OCI-M2 (cell line): ENCODE measurements around the gene AANAT.

ENCODE experiments used
- DNase-seq: peaks from one replicate; lab custom pipeline; 2025; ENCODE audit not compliant: unreplicated experiment; lab: John Stamatoyannopoulos, UW

AANAT gene

DNA sequence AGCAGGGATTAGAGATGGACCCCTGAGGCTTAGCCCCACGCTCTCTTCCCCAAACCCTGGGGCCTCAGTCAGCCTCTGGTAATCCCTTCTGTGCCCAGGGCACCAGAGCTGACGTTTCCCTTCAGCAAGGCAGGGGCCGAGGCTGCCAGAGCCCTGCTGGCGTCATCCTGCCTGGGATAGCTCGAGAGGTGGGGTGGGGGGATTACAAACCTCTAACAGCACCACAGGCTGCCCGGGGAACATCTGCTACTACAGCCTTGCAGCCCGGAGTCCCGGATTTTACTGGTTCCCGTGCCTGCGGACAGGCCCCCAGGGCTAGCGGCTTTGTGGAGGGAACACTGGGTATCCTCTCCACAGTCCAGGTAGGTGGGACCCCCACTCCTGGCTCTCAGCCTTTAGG lies at the start of gene AANAT:
AANAT (plus strand) TSS at position 238 of the 400 bp plus-strand sequence. CDS start 1,144 bp downstream, outside the sequence.
- no peak for DNase-seq

DNA sequence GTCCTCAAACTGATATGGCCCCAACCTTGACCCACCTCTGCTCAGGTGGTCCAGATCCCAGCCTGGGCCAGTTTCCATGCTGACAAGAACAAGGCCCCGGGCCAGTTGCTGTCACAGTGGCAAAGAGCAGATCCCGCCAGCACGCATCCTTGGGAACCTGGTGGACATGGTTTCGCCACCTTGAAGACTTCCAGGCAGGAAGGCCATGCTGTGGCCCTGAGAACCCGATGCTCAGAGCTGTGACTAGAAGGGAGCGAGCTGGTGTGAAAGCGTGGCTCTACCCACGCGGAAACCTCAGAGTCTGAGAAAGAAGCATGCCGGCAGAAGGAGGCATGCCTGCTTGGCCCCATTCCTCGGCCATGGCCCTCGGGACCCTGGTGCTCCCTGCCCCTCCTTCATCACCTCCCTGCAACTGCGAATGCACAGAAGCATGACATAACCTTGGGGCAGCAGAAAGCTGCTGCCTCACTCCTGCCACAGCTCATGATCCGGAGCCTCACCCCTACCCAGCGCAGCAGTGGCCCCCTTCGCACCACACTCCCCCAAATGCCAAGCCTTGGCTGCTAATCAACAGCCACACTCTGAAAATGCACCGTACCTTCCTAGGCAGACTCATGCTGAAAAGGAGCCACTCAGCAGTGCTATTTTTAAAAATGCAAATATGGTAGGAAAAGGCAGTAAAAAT lies 47.7 kb upstream of the AANAT start:
- no peak for DNase-seq

DNA sequence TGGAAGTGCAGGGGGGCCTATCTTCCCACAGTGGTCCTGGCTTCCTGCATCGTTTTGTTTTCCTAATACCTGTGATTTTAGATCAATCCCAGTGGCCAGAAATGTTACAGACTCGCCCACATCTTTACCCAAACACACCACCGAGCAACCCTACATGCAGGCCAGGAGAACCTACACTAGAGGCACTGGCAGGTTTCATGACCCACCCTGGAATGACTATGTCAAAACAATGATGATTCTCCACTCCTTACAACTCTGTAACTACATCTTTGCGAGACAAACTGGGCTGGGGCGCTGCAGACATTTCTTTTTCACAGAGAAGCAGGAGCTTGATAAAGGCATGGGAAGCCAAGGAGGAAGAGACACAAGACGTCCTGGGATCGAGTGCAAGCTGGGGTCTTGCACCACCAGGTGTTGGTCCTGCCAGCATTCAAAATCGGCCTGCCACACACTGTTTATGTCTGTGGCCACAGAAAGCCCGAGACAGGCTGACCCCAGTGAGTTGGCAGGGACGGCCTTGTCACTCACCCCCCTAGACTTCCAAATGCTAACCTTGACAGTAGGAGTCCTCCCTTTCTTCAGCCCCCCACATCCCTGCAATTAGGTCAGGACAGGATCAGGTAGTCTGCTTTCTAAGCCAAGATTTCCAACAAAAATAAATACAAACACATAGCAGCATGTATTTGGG lies 46.9 kb upstream of the AANAT start:
- no peak for DNase-seq

DNA sequence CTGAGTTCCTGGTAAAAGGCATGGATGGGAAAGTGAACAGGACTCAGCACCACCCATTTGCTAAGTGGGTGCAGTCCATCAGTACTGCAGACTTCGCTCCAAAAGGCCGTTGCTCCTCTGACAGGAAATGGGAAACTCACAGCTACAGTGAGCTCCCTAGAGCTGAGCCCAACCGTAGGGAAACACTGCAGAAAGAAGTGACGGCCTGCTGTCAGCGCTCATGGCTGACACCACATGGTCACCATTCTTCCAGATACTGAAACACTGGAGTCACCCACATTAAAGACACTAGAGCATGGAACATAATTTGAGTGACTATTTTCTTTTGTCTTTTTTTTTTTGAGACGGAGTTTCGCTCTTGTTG lies 46.4 kb upstream of the AANAT start:
- DNase-seq = no peak

DNA sequence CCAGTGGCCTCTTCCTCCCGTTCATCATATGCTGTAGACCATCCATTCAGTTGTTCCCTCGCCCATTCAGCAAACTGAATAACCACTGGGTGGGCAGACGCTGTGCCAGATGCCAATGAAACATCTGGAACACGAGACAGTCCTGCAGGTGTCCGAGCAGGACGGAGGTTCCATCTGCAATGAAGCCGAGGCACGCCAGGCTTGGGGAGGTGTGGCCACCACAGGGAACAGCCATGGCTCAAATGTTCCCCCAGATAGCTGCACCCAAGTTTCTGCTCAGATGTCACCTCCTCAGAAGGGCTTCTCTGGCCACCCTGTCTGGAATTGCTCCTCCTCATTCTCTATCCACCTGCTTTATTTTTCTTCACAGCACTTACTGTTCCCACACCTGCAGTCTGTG lies 45.0 kb upstream of the AANAT start:
- no peak for DNase-seq

DNA sequence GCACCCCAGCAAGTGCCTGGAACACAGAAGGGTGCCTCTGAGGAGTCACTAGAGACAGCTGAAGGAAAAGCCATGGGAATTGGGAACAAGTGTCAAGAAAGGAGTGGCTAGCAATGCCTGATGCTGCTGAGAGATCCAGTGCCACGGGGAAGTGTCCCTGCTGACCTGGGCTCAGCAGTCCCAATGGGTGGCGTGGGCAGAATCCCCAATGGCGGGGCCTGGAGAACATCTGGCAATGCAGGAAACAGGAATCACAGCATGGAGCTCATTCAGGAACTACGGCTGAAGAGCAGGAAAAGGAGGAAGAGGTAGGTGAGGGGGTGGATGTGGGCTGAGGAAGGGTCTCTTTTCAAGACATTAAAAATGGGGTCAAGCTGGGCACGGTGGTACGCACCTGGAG lies 44.5 kb upstream of the AANAT start:
- DNase-seq = no peak

DNA sequence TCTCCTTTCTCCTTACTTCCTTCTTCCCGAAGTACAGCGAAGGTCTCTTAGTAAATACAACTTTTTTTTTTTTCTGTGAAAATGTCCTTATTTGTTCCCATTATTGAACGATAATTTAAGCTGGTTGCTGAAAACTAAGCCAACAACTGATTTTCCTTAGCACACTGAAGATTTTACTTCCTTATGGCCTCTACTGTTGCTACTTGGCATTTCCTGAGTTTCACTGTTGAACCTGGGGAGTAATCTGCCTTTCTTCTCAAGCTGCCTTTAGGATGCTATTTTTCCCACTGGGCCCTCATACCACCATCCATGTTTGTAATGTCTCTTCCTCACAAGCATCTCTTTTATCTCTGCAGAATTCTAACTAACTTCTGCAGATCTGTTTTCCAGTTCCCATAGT lies 40.5 kb upstream of the AANAT start:
- no peak for DNase-seq

DNA sequence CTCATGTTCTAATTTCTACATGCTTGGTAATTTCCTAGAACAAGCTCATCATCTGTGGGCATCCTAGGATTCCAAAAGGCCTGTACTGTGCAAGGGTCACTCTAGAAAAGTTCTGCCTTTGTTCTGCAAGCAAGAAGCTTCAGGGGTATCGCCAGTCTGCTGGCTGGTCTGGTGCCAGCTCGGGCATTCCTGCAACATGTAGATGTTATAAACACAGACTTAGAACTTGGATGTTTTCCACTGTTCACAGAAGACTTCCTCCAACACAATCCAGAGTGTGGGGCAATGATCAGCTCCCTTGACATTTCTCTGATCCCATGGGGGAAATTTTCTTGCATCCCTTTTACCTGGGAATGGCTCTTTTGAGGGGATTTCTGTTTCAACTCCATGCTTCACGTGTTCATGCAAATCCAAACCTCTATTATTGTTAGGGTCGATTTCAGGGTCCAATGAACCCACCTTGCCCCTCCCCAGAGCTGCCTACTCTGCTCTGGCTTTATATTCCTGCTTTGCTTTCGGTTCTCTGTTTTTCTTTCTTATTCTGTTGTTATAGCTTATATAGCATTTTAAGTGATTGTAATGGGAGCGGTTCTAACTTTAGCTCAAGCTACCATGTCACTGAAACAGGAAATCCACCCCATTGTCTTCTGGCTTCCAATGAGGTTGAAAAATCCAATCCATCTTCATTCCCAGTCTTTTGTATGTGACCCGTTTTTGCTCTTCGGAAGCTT lies 39.7 kb upstream of the AANAT start:
- DNase-seq = no peak

DNA sequence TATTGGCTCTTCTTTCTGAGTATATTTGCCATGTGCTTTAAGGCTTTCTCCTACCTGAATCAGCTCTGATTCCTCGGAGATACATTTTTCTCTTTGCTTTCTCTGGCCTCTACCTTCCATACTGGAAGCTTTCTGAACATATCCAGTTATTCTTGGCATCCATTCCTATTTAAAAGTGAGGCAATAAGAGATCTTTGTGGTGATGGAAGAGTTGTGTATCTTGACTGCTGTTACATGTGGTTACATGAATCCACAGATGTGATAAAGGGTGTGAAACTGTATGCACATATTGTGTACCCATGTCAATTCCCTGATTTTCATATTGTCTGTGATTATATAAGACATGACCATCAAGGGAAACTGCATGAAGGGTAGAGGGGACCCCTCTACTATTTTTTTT lies 38.9 kb upstream of the AANAT start:
- no peak for DNase-seq

DNA sequence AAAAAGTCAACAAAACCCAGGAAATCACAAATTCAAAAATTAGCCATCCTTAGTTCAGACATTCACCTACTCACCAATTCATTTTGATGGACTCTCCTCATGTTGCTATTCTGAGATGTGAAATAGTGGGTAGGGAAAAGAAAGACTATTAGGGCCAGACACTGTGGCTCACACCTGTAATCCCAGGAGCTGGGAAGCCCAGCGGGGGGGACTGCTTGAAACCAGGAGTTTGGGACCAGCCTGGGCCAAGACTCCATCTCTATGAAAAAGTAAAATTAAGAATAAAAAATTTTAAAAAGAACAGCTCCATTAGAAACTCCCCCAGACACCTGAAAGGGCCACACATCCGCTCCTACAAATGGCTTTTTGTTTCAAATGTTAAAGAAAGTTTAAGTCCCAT lies 35.9 kb upstream of the AANAT start:
- DNase-seq = no peak

DNA sequence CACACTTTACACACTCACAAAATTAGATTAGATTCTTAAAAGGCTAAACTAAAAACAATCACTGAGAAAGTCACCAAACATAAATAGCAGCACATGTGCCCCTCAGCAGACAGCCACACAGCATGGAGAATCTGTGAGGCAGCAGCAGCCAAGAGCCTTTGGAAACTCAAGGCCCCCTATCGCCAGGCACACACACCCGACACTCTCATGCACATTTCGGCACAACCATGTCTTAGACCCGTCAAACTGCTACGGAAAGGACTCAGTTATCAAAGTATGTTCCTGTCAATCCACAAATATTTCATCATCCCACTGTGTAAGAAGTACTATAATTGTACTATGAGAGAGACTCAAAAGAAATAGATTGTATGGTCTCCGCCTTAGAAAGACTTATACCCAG lies 35.4 kb upstream of the AANAT start:
- no peak for DNase-seq

DNA sequence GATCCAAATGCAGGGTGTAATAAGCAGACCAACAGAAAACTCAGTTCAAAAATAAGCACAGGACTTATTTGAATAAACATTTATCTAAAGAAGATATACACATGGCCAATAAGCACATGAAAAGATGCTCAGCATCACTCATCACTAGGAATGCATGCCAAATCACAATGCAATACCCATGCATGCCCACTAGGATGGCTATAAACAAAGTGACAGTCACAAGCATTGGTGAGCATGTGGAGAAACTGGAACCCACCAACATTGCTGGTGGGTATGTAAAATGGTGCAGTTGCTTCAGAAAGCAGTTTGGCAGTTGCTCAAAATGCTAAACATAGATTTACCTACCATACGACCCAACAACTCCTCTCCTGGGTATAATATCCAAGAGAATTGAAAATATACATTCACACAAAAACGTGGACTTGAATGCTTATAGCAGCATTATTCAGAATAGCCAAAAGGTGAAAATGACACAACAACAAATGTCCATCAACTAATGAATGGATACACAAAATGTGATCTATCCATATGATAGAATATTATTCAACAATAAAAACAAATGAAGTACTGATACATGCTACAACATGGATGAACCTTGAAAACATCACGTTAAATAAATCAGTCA lies 34.6 kb upstream of the AANAT start:
- no peak for DNase-seq

DNA sequence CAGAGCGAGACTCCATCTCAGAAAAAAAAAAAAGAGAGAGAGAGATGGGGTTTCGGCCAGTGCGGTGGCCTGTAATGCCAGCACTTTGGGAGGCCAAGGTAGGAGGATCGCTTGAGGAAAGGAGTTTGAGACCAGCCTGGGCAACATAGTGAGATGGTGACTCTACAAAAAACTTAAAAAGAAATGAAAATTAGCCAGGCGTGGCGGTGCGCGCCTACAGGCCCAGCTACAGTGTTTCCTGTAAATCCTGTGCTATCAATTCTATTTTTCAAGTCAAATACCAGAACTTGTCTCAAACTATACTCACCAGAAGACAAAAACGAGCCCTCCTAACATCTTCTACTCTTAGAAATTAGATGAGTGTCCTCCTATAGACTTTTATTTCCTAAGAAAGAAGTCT lies 33.7 kb upstream of the AANAT start:
- no peak for DNase-seq

DNA sequence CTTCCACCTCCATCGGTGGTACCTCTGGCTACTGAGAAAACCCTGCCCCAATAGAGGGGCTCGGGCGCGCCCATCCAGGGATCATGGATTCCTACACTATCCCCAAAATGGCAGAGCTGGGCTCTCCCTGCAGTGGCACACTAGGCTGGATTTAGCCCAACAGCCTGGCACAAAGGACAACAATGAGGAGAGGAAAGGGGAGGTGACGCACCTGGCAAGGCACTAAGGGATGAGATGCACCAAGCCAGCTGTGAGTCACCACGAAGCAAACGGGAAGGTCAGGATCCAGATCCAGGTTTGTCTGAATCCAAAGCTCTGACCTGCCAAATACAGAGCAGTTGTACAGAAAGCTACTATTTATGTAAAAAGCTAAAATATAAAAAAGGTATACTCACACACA lies 32.5 kb upstream of the AANAT start:
- DNase-seq = no peak

DNA sequence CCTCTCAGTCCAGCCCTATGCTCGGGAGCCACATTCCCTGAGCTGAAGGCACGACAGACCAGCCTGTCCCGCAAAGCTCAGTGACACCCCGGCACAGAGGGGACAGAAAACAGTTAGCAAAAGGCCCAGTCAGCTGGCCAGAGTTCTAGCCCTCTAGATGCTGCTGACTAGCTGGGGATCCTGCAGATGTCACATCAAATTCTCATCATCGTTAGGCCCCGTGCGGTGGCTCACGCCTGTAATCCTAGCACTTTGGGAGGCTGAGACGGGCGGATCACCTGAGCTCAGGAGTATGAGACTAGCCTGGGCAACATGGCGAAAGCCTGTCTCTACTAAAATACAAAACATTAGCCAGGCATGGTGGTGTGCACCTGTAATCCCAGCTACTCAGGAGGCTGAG lies 31.7 kb upstream of the AANAT start:
- no peak for DNase-seq

DNA sequence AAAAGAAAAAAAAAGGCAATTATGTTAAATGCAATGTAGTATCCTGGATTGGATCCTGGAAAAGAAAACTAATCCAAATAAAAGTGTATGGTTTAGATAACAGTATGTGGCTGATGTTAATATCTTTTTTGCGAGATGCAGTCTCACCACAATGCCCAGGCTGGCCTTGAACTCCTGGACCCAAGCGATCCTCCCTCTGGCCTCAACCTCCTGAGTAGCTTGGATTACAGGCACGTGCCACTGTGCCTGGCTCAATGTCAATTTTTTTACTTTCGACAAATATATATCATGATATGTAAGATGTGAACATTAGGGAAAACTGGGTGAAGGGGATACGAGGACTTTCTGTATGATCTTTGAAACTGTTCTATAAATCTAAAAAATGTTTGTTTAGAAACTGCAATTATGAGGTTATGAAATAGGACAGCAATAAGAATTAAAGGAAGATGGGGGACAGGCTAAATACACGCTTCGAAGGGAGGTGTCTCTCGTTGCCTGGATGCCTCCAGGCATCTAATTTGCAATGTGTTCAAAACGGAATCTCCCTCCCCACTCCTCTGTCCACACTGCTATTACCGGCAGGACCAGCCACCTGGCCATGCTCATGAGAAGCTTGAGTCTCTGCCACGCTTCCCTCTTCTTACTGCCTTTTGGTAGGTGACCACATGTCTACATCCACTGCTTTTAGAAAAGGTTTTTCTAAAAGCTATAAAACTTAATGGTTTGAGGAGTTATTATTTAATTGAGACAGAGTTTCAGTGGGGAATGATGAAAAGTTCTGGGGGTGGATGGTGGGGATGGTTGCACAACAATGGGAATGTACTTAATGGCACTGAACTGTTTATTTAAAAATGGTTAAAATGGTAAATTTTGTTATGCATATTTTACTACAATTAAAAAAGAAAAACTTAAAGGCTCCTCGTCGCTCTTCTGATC lies 29.7 kb upstream of the AANAT start:
- no peak for DNase-seq

DNA sequence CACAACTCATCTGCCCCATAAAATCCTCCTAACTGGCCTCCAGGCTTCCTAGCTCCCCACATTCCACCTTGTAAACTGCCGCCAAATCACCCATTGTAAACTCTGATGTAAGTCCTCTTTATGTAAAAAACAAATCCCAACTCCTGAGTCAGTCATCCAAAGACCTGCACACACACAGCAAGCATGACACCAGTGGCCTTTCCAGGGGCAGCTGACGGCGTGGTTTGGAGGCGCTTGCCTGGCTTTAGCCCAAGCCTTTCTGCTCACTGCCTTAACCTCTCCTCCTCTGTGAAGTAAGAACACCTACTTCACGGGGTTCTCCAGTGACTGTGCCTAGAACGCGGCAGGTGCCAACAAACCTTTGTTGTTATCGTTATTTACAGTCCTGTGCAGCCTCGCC lies 28.5 kb upstream of the AANAT start:
- no peak for DNase-seq

DNA sequence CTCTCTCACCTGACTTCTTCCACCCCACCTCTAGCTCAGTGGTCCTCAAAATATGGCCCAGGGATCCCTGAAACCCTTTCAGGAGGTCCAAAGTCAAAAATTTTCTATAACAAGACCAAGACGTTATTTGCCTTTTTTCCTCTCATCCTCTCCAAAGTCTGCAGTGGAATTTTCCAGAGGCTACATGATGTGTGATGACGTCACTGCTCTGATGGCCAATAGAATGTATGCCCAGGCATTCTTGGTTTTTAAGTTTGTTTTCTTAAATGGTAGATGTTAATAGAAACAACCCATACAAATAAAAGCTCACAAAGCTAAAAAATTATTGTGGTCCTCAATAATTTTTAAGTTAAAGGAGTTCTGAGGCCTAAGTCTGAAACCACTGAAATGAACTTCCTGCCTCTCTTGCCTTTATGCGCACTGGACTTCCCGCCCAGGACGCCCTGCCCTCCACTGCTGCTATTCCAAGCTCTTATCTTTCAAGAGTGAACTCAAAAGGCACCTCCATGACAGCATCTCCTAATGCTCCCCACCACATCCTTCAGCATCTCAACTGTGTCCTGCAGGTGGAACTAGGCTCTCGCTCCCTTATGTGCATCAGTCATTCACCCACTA lies 28.0 kb upstream of the AANAT start:
- no peak for DNase-seq

DNA sequence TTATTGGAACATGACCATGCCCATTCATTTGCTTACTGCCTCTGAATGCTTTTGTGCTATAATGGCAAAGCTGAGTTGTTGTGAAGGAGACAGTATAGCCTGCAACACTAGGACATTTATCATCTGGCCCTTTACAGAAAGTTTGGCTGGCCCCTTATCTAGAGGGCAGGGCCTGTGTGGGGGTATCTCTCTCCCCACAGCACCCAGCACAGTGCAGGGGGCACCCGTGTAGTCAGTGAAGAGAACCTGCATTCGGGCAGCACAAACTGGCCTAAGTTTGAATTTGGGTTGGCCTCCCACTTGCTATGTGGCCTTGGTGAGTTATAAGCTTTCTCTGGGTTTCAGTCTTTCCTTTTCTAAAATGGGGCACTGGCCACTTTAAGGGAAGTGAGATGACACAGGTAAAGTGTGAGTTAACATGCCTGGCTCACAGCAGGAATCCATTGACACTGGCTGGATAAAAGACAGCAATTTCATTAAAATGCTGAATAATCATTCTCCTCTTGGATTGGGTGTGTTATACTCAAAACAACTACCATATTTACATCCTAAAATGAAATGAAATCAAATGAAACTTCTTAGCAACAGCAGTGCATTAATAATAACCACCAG lies 26.5 kb upstream of the AANAT start:
- DNase-seq = no peak
